GM18502 (cell line): ENCODE measurements around the gene TP53TG3.
"Not testable (repeated sequence)": the region's sequence is repeated elsewhere in the genome, so short reads cannot be mapped to it uniquely, and the experiment has no call there.

ENCODE experiments used
- ATAC-seq: cut with Tn5 transposase; IDR thresholded peaks from one replicate; pipeline ENCODE4 v1.9.1; 2021; ENCODE audit warnings: mild to moderate bottlenecking; ENCODE audit not compliant: unreplicated experiment, poor library complexity

TP53TG3 gene

GRCh38 chr16:32676065-32676464, at the start of gene TP53TG3:
TP53TG3 (minus strand) TSS chr16:32676165; CDS start chr16:32676097, 68 bp downstream.
- not testable (repeated sequence) for ATAC-seq

GRCh38 chr16:32650876-32651275, 25.1 kb downstream of the TP53TG3 start:
- not testable (repeated sequence) for ATAC-seq

- not testable (repeated sequence) for ATAC-seq
Observed at GRCh38 chr16:32647562-32647961, 28.4 kb downstream of the TP53TG3 start.

GRCh38 chr16:32646780-32647179, 29.2 kb downstream of the TP53TG3 start:
- ATAC-seq: not testable (repeated sequence)

GRCh38 chr16:32646177-32646576, 29.8 kb downstream of the TP53TG3 start:
- not testable (repeated sequence) for ATAC-seq

GRCh38 chr16:32645278-32645908, 30.6 kb downstream of the TP53TG3 start:
- ATAC-seq: not testable (repeated sequence)

GRCh38 chr16:32644715-32645114, 31.2 kb downstream of the TP53TG3 start:
- not testable (repeated sequence) for ATAC-seq

GRCh38 chr16:32637614-32638013, 38.4 kb downstream of the TP53TG3 start:
- ATAC-seq: not testable (repeated sequence)

GRCh38 chr16:32632096-32632495, 43.9 kb downstream of the TP53TG3 start:
- not testable (repeated sequence) for ATAC-seq
